HepG2 (cell line): ENCODE results near the gene PSMD12. TPM values are rescaled to one million over a fixed set of nuclear protein-coding genes. Genes with fewer than 3 reads are reported as not detected.
A peak's percentile ranks its signal among the peaks of the same experiment; 100 is the strongest.

Source experiments
- ELF4 ChIP-seq: sonication (generic); formaldehyde crosslinking; IDR thresholded peaks from 2 replicates; pipeline ENCODE4 v1.5.0; 2020; ENCODE audit warnings: missing genetic modification reagents, mild to moderate bottlenecking, moderate library complexity, borderline replicate concordance
- FOXJ3 ChIP-seq: sonication (generic); formaldehyde crosslinking; IDR thresholded peaks from 2 replicates; pipeline ENCODE4 v1.4.0; 2020; ENCODE audit warnings: missing genetic modification reagents, mild to moderate bottlenecking, borderline replicate concordance
- GABPB1 ChIP-seq: IDR thresholded peaks from 2 replicates; pipeline ENCODE4 v1.6.1; 2016; ENCODE audit warnings: mild to moderate bottlenecking, missing genetic modification reagents, moderate library complexity, missing compliant biosample characterization
- GATAD2A ChIP-seq: IDR thresholded peaks from 2 replicates; pipeline ENCODE4 v1.6.1; 2016
- HMG20A ChIP-seq: IDR thresholded peaks from 2 replicates; pipeline ENCODE4 v1.6.1; 2016; ENCODE audit warnings: borderline replicate concordance
- MYC ChIP-seq: sonication (generic); formaldehyde crosslinking; IDR thresholded peaks from 2 replicates; pipeline ENCODE4 v1.9.0; 2021; ENCODE audit warnings: missing genetic modification reagents, borderline replicate concordance
- NAIF1 ChIP-seq: sonication (generic); formaldehyde crosslinking; IDR thresholded peaks from 2 replicates; pipeline ENCODE4 v1.5.0; 2020; ENCODE audit warnings: mild to moderate bottlenecking, missing genetic modification reagents, borderline replicate concordance
- NFE2L2 ChIP-seq: fragments of 150-350 bp; IDR thresholded peaks from 2 replicates; pipeline ENCODE4 v1.6.1; 2014; ENCODE audit warnings: low read length
- NR3C1 ChIP-seq: sonication (generic); formaldehyde crosslinking; IDR thresholded peaks from 2 replicates; pipeline ENCODE4 v1.4.0; 2020; ENCODE audit warnings: missing genetic modification reagents
- NRL ChIP-seq: sonication (generic); formaldehyde crosslinking; IDR thresholded peaks from 2 replicates; pipeline ENCODE4 v1.5.0; 2020; ENCODE audit warnings: missing genetic modification reagents, mild to moderate bottlenecking, moderate library complexity, borderline replicate concordance
- PITX1 ChIP-seq: sonication (generic); formaldehyde crosslinking; IDR thresholded peaks from 2 replicates; pipeline ENCODE4 v1.5.1; 2020; ENCODE audit warnings: mild to moderate bottlenecking, missing genetic modification reagents
- POLR2A ChIP-seq, 2 experiments: IDR thresholded peaks; 2 replicates each; pipeline ENCODE4 v1.6.1; 2011; ENCODE audit warnings: low read depth in 2 of 2, low read length in 2 of 2, mild to moderate bottlenecking in 1 of 2, moderate library complexity in 1 of 2; ENCODE audit not compliant: insufficient read depth in 1 of 2
- RAD21 ChIP-seq: fragments of 450-650 bp; formaldehyde crosslinking; IDR thresholded peaks from 2 replicates; pipeline ENCODE4 v1.5.0; 2020; ENCODE audit warnings: mild to moderate bottlenecking
- RBM39 ChIP-seq: fragments of 200-400 bp; formaldehyde crosslinking; IDR thresholded peaks from one replicate; pipeline ENCODE4 v1.6.1; 2018; ENCODE audit warnings: antibody characterized with exemption, mild to moderate bottlenecking, low read depth, low read length; ENCODE audit not compliant: poor library complexity, severe bottlenecking
- SIN3A ChIP-seq: IDR thresholded peaks from 2 replicates; pipeline ENCODE4 v1.6.1; 2011; ENCODE audit warnings: low read depth, mild to moderate bottlenecking, control low read depth, low read length, borderline replicate concordance
- SRF ChIP-seq: IDR thresholded peaks from 2 replicates; pipeline ENCODE4 v1.6.1; 2011; ENCODE audit warnings: mild to moderate bottlenecking, low read depth, low read length, moderate library complexity
- STAG1 ChIP-seq: sonication (generic); formaldehyde crosslinking; IDR thresholded peaks from 2 replicates; pipeline ENCODE4 v1.4.0; 2020; ENCODE audit warnings: missing genetic modification reagents
- TMF1 ChIP-seq: sonication (generic); formaldehyde crosslinking; IDR thresholded peaks from 2 replicates; pipeline ENCODE4 v1.8.1; 2022; ENCODE audit warnings: low read depth, missing genetic modification reagents
- ZNF10 ChIP-seq: sonication (generic); formaldehyde crosslinking; IDR thresholded peaks from 2 replicates; pipeline ENCODE4 v1.4.0; 2020; ENCODE audit warnings: mild to moderate bottlenecking, low read depth, missing genetic modification reagents, borderline replicate concordance
- ZNF136 ChIP-seq: sonication (generic); formaldehyde crosslinking; IDR thresholded peaks from 2 replicates; pipeline ENCODE4 v1.8.1; 2022; ENCODE audit warnings: low read depth, mild to moderate bottlenecking, moderate library complexity, missing genetic modification reagents
- ZNF205 ChIP-seq: IDR thresholded peaks from 2 replicates; pipeline ENCODE4 v1.6.1; 2018; ENCODE audit warnings: missing biosample characterization, missing genetic modification reagents
- ZNF264 ChIP-seq: sonication (generic); formaldehyde crosslinking; IDR thresholded peaks from 2 replicates; pipeline ENCODE4 v1.4.0; 2020; ENCODE audit warnings: missing genetic modification reagents
- ZNF274 ChIP-seq: sonication (generic); formaldehyde crosslinking; IDR thresholded peaks from 2 replicates; pipeline ENCODE4 v1.5.1; 2020; ENCODE audit warnings: mild to moderate bottlenecking, missing genetic modification reagents
- ZNF441 ChIP-seq: sonication (generic); formaldehyde crosslinking; IDR thresholded peaks from 2 replicates; pipeline ENCODE4 v1.7.0; 2021; ENCODE audit warnings: missing genetic modification reagents, borderline replicate concordance
- ZNF543 ChIP-seq: sonication (generic); formaldehyde crosslinking; IDR thresholded peaks from 2 replicates; pipeline ENCODE4 v1.4.0; 2020; ENCODE audit warnings: mild to moderate bottlenecking, missing genetic modification reagents
- ZNF564 ChIP-seq: sonication (generic); formaldehyde crosslinking; IDR thresholded peaks from 2 replicates; pipeline ENCODE4 v1.8.1; 2023; ENCODE audit warnings: mild to moderate bottlenecking, missing genetic modification reagents
- ZNF746 ChIP-seq: sonication (generic); formaldehyde crosslinking; IDR thresholded peaks from 2 replicates; pipeline ENCODE4 v1.8.0; 2022; ENCODE audit warnings: mild to moderate bottlenecking, missing genetic modification reagents
- ZNF878 ChIP-seq: sonication (generic); formaldehyde crosslinking; IDR thresholded peaks from 2 replicates; pipeline ENCODE4 v1.8.1; 2023; ENCODE audit warnings: mild to moderate bottlenecking, missing genetic modification reagents, moderate library complexity
- polyA plus RNA-seq, 8 experiments: library from polyadenylated mRNA; depleted of rRNA in 3 of 8; stranded (reverse) in 7 of 8; unstranded in 1 of 8; fragments of >200 nt; fragmentation: Illumina TruSeq in 4 of 8; extraction: Trizol in 4 of 8; gene quantifications; 2 replicates each; pipeline versions ENCODE4 v1.2.1 to v1.2.3, GENCODE V29; 2011 to 2016; ENCODE audit warnings: low read depth in 4 of 8, missing spikeins in 1 of 8, mixed read lengths in 1 of 8; ENCODE audit not compliant: insufficient read depth in 1 of 8
- total RNA-seq, 5 experiments: library from RNA; depleted of rRNA; stranded (reverse); fragments of >200 nt; fragmentation: Illumina TruSeq; extraction: Trizol; gene quantifications; 2 replicates each; pipeline ENCODE4 v1.2.3, GENCODE V29; 2016; ENCODE audit warnings: low read depth in 1 of 5
- TF ChIP-seq, protein P1 (sequence below): sonication (generic); formaldehyde crosslinking; IDR thresholded peaks from 2 replicates; pipeline ENCODE4 v1.5.0; 2020; ENCODE audit warnings: missing genetic modification reagents
- TF ChIP-seq, protein P2 (sequence below): sonication (generic); formaldehyde crosslinking; IDR thresholded peaks from 2 replicates; pipeline ENCODE4 v1.5.0; 2020; ENCODE audit warnings: mild to moderate bottlenecking, missing genetic modification reagents

Gene PSMD12
- total and polyA plus RNA-seq, 2 of the 13 experiments (the other 11 are each of a cell fraction or from before 2014, with no cell fraction given): 27.4 to 71.7 TPM

DNA sequence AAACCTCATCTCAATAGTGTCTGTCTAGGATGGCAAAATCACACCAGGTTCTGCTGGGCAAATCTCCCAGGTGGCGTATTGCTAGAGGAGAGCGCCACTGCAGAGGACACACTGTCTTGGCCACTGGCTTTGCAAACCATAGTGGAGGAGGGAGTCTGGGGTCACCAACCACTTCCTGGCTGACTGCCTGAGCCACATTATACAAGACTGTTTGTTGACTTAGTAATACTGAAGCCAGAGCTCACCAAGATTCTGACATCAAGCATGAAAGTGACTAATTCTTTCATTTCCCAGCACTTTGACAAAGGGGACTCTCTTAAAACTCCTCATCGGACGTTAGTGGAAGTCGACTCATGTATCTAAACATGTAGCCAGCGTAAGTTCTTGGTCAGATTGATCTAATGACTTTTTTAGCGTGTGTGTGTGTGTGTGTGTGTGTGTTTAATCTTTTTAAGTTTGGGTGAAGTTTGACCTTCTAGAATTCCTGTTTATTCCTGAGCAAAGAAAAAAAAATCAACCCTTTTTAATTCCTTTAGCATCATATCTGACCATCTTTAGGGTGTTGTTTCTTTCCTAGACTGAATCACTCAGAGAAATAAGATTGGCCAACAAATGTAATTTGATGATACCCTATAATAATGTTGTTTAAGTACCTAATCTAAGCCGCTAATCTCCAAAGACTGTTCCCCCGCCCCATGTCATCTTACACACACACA is 24.4 kb upstream of the PSMD12 start (continued):
- TF ChIP-seq PITX1 (CRISPR knock-in tag) (no peak), ZNF746 (CRISPR knock-in tag) (no peak), ZNF274 (0 out of 2 replicates have a peak, but pooled peaks have one; percentile 38), ZNF205 (no peak), FOXJ3 (peak; percentile 26; the same call in 1 of the 2 replicates), RBM39 (no peak), RAD21 (no peak), ZNF564 (CRISPR knock-in tag) (no peak), ZNF10 (CRISPR knock-in tag) (no peak), ZNF136 (CRISPR knock-in tag) (no peak), ZNF441 (CRISPR knock-in tag) (no peak), NRL (CRISPR knock-in tag) (no peak), GABPB1 (CRISPR knock-in tag) (no peak; the same call in 1 of the 2 replicates), GATAD2A (CRISPR knock-in tag) (peak; percentile 46), ELF4 (CRISPR knock-in tag) (0 out of 2 replicates have a peak, but pooled peaks have one; percentile 42), NAIF1 (CRISPR knock-in tag) (no peak), HMG20A (CRISPR knock-in tag) (peak; percentile 36; the same call in 1 of the 2 replicates), SRF (no peak), POLR2A (IDR thresholded peaks at IDR 0.05; ENCODE audit: insufficient read depth in 1 of 2, low read depth in 2 of 2, low read length in 2 of 2) (no peak), ZNF543 (CRISPR knock-in tag) (no peak), NR3C1 (CRISPR knock-in tag) (no peak), MYC (CRISPR knock-in tag) (no peak), SIN3A (no peak), ZNF878 (CRISPR knock-in tag) (no peak), ZNF264 (CRISPR knock-in tag) (no peak), TMF1 (CRISPR knock-in tag) (no peak), STAG1 (CRISPR knock-in tag) (no peak), NFE2L2 (no peak)
- TF ChIP-seq, protein P1, sequence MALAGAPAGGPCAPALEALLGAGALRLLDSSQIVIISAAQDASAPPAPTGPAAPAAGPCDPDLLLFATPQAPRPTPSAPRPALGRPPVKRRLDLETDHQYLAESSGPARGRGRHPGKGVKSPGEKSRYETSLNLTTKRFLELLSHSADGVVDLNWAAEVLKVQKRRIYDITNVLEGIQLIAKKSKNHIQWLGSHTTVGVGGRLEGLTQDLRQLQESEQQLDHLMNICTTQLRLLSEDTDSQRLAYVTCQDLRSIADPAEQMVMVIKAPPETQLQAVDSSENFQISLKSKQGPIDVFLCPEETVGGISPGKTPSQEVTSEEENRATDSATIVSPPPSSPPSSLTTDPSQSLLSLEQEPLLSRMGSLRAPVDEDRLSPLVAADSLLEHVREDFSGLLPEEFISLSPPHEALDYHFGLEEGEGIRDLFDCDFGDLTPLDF (CRISPR knock-in tag): no peak
- TF ChIP-seq, protein P2, sequence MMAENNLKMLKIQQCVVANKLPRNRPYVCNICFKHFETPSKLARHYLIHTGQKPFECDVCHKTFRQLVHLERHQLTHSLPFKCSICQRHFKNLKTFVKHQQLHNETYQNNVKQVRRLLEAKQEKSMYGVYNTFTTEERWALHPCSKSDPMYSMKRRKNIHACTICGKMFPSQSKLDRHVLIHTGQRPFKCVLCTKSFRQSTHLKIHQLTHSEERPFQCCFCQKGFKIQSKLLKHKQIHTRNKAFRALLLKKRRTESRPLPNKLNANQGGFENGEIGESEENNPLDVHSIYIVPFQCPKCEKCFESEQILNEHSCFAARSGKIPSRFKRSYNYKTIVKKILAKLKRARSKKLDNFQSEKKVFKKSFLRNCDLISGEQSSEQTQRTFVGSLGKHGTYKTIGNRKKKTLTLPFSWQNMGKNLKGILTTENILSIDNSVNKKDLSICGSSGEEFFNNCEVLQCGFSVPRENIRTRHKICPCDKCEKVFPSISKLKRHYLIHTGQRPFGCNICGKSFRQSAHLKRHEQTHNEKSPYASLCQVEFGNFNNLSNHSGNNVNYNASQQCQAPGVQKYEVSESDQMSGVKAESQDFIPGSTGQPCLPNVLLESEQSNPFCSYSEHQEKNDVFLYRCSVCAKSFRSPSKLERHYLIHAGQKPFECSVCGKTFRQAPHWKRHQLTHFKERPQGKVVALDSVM (CRISPR knock-in tag): no peak
